HG03439 (cell line): ENCODE measurements around the gene ARMC3.
"Not testable (repeated sequence)": the region's sequence is repeated elsewhere in the genome, so short reads cannot be mapped to it uniquely, and the experiment has no call there.

Source experiments
- ATAC-seq: cut with Tn5 transposase; IDR thresholded peaks from one replicate; pipeline ENCODE4 v1.9.1; 2021; ENCODE audit warnings: mild to moderate bottlenecking, moderate library complexity; ENCODE audit not compliant: unreplicated experiment

The ARMC3 gene

GRCh38 chr10:22927166-22927565 is 687 bp upstream of the ARMC3 start:
- no peak for ATAC-seq

- ATAC-seq = not testable (repeated sequence)
Measured at GRCh38 chr10:22929053-22929452, 1.2 kb downstream of the ARMC3 start.

- no peak for ATAC-seq
Measured at GRCh38 chr10:22931948-22932347, 4.1 kb downstream of the ARMC3 start.

- ATAC-seq = no peak
Measured at GRCh38 chr10:22932626-22933370, 4.9 kb downstream of the ARMC3 start.

- ATAC-seq = no peak
Measured at GRCh38 chr10:22934726-22935125, 6.9 kb downstream of the ARMC3 start.

- ATAC-seq = no peak
Measured at GRCh38 chr10:22942437-22942836, 14.6 kb downstream of the ARMC3 start.

GRCh38 chr10:22945934-22946673 is 18.3 kb downstream of the ARMC3 start:
- ATAC-seq = no peak

- no peak for ATAC-seq
Measured at GRCh38 chr10:22954970-22955369, 27.1 kb downstream of the ARMC3 start.

- ATAC-seq = no peak
Measured at GRCh38 chr10:22958338-22958737, 30.5 kb downstream of the ARMC3 start.

- no peak for ATAC-seq
Measured at GRCh38 chr10:22959292-22959691, 31.4 kb downstream of the ARMC3 start.

GRCh38 chr10:22959950-22960349 is 32.1 kb downstream of the ARMC3 start:
- no peak for ATAC-seq

- ATAC-seq = no peak
Measured at GRCh38 chr10:22962817-22963216, 35.0 kb downstream of the ARMC3 start.

- ATAC-seq = no peak
Measured at GRCh38 chr10:22969704-22970103, 41.9 kb downstream of the ARMC3 start.

GRCh38 chr10:22976534-22976933 is 48.7 kb downstream of the ARMC3 start:
- ATAC-seq = no peak

GRCh38 chr10:22977751-22978150 is 49.9 kb downstream of the ARMC3 start:
- no peak for ATAC-seq

GRCh38 chr10:22978287-22978686 is 50.4 kb downstream of the ARMC3 start:
- no peak for ATAC-seq

GRCh38 chr10:22978918-22979317 is 51.1 kb downstream of the ARMC3 start:
- ATAC-seq = no peak

- ATAC-seq = no peak
Measured at GRCh38 chr10:22980822-22981221, 53.0 kb downstream of the ARMC3 start.

GRCh38 chr10:22984066-22984465 is 56.2 kb downstream of the ARMC3 start:
- no peak for ATAC-seq

- no peak for ATAC-seq
Measured at GRCh38 chr10:22986771-22987542, 59.1 kb downstream of the ARMC3 start.

- ATAC-seq = no peak
Measured at GRCh38 chr10:22988581-22989360, 60.9 kb downstream of the ARMC3 start.
